Stimulated activated CD4-positive, alpha-beta T cell treated with anti-CD3 and anti-CD28 coated beads, TNF-alpha, amount 100 ng/mL, for 1 hour (primary cell): ENCODE data around the gene IRF7.
"Not testable (repeated sequence)": the region's sequence is repeated elsewhere in the genome, so short reads cannot be mapped to it uniquely, and the experiment has no call there.

Experiments
- DNase-seq, 3 donors: peaks; one replicate each; pipeline ENCODE4 v3.0.0-alpha.2; 2020; ENCODE audit warnings: low read depth in 3 of 3, low spot score in 1 of 3

IRF7 gene

DNA sequence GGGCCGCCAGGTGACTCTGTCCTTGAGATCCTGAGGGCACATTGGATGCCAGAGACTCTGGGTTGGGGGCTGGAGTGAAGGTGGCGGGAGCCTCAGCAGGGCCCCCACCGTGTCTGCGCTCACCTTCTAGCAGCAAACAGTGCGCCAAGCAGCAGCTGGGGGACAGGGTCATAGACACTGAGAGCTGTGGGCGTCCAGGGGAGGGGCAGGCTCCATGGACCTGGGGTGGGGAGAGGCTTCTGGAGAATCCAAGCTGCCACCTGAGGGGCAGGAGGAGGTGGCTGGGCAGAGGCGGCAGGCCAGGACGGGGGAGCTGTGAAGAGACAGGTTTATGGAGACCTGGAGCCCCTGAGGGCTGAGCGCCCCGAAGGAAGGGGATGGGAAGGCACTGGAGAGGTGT, 31.5 kb downstream of the IRF7 start:
- DNase-seq, result no peak

DNA sequence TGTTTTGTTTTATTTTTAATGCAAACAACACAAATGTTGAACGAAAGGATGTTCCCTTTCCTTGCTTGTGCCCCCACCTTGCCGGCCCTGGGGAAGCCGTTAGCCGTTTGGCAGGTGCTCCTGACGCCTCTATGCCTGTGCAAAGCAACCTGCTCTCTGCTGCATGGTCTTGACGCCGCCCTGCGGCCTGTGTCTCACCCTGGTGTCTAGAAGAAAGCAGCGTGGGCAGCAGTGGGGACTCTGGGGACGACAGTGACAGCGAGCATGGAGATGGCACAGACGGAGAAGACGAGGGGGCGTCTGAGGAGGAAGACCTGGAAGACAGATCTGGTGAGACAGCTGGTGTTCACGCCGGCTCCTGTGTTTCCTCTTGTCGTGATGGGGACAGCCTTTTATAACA, 34.0 kb downstream of the IRF7 start:
- DNase-seq, result no peak

DNA sequence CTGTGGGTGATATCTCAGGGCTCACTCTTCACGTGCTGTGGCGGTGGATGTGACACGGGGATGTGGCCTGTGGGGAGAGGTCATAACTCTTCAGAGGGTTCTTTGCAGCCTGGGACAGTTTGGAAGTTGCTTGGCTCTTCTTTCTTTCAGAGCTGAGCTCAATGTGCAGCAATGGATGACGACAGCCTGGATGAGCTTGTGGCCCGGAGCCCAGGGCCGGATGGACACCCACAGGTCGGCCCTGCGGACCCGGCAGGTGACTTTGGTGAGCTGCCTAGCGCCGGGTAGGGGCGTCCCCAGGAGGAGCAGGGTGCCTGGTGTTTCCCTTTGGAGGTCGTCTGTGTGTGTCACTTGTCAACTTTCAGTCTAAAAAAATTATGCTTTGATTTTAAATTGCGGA, 34.4 kb downstream of the IRF7 start:
- no peak for DNase-seq

DNA sequence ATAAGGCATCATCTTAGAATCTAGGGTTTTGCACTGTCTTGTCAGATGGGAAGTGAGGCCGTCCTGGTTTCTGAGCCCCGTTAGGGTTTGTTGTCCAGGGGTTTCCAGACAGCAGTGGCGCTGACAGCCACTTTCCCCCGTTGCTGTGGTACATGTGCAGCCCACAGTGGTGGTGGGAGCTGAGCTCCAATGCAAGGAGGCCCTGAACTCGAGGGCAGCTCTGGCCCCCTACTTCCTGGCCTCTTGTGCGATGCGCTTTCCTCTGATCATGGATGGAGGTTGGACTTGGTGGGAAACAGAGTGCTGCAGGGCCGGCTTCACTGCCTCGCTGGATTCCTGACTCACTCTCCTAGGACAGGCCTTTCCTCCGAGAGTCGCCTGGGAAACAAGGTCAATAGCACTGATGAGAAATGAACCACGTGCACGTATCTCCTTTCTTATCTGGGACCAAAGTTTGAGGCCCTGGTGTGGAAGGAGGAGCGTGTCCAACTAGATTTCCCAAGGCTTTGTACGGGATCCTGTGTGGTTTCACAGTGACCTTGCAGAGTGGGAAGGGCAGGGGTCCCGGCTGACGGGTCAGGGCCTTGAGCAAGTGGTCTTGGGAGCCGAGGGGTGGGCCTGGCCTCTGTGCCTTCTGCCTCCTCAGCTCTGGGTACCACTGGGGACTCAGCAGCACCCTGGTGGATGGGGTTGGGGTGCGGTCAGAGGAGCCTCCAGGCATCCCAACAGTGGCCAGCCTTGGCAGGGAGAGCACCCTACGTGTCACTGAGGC, 35.7 kb downstream of the IRF7 start:
- no peak for DNase-seq

DNA sequence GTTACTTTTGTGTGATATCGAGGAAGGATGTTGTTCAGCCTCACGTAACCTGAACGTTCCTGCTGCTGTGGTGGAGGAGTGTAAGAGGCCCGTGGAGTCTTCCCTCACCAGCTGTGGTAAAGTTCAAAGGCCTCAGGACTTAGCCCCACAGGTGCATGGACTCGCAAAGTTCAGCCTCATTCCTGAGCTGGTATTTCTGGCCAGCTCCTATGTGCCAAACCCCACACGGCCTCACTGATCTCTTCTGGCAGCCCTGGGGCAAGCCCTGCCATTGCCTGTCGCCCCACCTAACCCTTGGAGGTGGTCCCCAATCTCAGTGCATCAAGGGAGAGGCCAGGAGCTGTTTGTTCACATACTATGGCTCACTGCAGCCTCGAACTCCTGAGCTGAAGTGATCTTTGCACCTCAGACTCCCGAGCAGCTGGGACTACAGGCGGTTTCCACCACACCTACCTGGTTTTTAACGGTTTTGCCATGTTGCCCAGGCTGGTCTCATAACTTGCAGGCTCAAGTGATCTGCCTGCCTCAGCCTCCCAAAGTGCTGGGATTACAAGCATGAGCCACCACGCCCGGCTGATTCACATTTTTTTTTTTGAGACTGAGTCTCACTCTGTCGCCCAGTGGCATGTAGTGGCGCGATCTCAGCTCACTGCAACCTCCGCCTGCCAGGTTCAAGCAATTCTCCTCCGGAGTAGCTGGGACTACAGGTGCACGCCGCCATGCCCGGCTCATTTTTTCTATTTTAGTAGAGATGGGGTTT, 37.3 kb downstream of the IRF7 start:
- no peak for DNase-seq

DNA sequence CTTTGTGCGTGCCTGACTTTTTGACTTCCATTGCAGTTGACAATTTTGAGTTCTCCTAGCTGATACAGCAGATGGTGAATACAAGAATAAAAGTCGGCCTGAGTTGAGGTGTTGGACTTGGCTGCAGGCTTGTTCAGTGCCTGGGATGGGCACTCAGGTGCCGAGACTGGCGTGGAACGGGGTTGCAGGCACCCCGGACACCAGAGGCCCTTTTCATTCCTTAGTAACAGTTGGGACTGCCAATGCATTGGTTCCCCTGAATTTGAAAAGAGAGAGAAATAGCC, 38.2 kb downstream of the IRF7 start:
- no peak for DNase-seq

DNA sequence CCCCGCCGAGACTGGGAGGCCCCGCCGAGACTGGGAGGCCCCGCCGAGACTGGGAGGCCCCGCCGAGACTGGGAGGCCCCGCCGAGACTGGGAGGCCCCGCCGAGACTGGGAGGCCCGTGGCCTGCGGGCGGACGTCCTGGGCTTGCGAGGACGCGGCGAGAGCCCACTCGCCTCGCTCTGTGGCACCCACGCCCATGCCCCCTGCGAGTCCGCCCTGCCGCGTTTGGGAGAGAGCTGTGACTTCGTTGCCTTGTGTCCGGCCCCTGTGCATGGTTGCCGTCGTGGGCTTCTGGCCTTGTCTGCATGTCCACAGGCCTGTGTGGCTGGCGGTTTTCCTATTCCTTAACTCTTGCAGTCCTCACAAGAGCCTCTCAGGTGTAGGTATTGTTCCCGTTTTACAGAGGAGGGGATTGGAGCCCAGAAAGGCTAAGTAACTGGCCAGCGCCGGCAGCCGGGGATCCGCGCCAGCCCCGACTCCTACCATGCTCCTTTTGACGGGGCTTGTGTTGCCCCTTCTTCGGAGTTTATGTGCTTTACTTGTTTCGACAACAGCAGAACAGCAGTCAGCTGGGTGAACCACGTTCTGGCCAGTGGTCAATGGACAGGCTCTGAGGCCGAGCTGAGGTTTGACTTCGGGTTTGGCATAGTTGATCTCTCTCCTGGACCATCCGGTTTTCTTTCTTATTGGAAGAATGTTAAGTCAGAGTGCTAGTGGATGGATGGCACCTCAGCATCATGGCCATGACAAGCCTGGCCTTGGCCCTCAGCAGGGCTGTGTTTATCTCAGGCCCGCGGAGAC, 38.7 kb downstream of the IRF7 start:
- DNase-seq, result no peak

DNA sequence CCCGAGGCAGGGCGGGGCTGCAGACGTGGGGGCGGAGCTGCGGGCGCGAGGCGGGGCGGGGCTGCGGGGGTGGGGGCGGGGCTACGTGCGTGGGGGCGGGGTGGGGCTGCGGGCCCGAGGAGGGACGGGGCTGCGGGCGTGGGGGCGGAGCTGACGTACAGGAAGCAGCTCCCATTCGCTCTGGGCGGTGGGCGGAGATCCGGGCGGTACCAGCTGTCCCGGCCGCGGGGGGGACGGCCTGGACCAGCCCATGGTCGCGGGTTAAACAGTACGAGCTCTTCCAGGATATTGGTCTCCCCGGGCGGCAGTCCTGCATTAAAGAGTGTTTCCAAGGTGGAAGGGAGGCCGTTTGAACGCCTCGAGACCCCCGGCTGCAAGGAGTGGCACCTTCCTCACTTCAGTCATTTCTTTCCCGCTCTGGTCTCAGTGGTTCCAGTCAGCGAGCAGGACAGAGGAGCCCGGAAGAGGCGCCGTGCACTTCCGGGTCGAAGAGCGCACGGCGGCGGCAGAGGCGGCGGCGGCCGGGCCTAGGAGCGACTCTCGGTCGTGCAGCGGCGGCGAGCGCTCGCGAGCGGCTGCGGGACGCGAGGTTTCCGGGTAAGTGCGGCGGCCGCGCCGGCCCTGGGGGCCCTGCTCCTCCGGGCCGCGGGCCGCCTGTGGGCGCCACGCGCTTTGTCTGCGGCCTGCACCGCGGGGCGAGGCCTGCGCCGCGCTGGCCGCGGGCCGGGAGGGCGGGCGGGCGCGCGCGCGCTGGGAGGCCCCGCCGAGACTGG, 39.6 kb downstream of the IRF7 start, which contains the start of gene PHRF1:
Gene PHRF1 (plus strand): TSS at position 475 of the 773 bp plus-strand sequence. CDS start 5,043 bp downstream, outside the sequence.
- peak; percentile 91 to 95 (median 94) for DNase-seq

DNA sequence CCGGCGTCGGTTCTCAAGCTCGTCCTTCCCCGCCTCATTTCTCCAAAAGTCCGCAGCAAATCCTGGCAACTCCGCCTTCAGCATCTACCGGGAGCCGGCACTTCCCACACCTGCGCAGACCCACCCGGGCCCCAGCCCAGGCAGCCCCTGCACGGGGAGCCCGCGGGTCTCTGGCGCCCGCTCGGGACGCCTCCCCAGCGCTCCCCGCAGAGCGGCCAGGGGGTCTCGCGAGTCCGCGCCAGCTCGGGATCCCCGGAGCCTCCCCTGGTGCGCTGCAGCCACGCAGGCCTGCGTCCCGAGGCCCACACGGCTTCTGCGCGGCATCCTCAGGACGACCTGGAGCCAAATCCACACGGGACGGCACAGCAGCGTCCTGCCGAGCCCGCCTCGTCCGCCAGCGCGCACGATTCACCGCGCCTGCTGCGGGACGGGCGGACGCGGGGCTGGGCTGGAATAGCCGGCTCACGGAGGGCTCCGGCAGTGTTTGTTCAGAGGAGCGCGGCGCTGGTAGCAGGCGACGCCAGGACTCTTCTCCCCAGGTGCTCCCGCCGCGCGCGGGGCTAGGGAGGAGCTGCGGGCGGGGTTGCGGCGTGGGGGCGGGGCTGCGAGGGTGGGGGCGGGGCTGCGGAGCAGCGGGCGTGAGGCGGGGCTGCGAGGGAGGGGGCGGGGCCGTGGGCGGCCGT, 40.3 kb downstream of the IRF7 start:
- no peak for DNase-seq

DNA sequence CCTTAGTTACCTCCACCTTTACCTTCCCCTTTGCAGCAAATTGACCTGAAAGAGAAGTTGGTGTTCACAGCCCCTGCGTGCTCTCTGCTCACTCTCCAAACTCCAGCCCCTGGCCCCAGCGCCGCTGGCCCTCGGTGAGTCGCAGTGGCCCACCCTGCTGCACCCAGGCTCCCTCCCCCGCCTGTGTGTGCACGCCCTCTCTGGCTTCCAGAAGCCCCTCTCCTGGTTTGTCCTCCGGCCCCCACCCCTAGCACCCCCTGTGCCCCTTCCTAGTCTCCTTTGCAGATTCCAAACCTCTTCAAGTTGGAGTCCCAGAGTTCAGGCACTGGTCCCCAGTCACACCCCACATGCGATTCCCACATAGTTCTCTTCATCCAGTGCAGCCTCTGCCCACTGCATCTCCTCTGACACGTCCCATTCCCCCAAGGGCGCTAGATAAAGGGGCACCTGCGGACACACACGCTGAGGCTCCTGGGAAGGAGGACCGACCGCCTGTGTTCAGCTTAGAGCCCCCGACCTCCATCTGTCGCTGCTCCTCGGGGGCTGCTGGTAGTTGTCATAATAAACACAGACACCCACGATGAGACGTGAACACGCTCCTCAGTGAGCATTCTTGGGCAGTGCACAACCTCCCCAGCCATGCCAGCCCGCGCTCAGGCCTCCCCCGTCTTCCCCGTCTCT, 41.0 kb downstream of the IRF7 start:
- DNase-seq, result no peak

DNA sequence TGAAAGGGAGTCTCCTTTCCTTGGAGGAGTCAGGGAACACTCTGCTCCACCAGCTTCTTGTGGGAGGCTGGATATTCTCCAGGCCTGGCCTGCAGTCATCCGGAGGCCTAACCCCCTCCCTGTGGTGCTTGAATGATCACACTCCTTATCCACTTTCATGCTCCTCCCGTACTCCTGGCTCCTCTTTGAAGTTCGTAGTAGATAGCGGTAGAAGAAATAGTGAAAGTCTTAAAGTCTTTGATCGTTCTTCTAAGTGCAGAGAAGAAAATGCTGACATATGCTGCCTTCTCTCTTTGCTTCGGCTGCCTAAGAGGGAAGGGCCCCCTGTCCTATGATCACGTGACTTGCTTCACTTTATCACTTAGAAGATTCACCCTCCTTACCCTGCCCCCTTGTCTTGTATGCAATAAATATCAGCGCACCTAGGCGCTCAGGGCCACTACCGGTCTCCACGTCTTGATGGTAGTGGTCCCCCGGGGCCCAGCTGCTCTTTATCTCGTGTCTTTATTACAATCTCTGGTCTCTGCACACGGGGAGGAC, 41.6 kb downstream of the IRF7 start:
- DNase-seq, result not testable (repeated sequence)

DNA sequence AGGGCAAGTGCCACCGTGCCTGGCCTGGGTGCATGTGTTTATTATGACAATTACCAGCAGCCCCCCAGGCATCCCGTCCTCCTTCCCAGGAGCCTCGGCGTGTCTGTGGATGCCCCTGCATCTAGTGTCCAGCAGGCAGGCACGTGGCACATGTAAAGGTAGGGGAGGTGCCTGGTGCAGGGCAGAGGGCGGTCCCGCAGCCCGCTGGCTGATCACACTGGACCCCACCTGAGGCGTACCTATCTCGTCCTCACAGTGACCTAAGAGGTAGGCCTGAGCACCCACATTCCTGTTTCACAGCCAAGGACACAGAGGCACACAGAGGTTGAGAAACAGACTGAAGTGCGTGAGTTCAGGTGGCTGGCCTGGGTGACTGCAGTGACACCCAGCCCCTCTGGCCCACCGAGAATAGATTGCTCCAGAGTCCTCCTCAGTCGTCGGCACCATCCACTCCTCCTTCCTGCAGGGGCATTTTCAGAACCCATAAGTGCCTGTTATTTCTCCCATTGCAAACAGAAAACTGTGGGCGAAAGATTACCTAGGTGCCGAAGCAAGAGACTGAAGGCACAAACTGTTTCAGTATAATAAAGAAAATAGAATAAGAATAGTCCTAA, 42.5 kb downstream of the IRF7 start:
- DNase-seq, result no peak

DNA sequence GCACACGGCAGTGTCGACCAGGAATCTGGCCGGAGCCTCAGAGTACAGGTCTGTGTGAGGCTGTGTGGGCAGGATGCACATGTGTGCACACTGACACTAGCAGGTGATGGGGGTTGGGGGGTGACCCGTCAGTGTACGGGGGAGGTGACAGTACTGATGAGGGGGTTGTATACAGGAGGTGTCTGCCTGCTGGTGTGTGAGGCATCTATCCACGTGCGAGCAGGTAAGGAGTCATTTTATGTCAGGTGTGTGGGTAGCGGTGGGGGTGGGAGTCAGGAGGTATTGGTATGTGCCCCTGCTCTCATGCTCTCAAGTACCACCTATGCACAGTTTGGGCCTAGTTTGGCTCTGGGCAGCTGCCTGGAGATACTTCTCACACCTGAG, 44.0 kb downstream of the IRF7 start:
- no peak for DNase-seq

DNA sequence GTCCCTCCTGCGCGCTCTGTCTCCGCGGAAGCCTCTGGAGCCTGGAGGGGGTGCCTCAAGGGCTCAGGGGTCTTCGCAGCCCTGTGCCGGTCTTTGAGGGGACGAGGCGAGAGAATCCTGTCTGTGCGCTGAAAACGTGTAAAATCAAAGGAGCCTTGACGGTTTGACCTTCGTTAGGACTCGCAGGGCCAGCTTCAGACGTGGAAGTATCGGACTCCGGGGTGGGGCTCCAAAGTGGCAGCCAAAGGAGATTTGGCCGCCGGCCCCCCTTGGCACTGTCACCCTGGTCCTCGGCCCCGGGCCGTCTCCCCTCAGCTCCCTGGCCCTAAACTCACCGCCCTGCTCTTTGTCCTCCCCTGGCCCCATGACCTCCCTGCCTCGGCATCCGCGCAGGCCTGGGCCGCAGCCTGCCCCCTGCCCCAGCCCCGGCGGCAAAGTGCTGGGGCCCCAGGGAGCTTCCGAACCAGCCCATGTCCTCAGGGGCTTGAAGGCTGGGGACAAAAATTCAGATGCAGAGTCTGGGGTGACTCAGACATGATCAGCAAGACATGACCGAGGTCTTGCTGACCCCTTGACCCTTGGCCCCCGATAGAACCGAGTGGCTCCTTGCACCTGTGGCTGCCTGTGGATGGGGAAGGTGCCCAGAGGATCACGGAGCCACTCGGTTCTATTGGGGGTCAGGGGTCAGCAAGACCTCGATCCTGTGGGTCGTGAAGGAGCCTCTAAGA, 46.4 kb downstream of the IRF7 start:
- DNase-seq, result no peak

DNA sequence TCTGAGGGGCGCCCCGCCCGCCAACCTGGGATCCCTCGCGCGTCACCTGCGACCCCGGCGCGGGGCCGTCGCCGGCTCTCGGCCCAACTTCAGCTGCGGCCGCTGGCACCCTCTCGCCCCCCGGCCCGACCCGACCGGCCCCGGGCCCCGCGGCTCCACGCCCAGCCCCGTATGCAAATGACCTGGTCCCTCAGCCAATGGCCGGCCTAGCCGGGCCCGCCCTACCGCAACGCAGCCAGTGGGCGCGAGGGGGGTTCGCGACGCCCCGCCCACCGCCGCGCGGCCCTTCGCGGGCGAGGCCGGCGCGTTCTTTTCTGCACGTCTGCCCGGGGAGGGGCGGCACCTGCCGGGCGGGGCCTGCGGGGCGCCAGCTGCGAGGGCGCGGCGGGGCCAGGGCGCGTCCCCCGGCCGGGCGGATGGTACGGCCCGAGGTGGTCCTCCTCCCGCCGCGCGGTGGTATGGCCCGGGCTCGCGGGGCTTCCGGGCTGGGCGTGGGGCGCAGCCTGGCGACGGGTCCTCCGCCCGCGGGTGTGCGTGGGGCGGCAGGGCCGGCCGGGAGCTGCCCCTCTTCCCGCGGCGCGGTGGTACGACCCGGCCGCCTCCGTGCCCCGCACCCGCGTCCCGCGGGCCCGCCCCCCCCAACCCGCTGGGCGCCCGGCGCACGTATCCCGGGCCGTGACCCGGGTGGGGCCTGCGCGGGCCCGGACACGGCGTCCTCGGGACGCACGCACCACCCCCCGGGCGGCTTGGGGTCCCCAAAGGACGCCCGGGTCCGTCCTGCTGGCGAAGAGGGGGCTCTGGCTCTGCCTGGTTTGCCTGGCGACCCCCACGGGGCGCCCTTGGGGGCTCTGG, 47.2 kb downstream of the IRF7 start:
- DNase-seq, result peak; percentile 77 to 85 (median 83)

DNA sequence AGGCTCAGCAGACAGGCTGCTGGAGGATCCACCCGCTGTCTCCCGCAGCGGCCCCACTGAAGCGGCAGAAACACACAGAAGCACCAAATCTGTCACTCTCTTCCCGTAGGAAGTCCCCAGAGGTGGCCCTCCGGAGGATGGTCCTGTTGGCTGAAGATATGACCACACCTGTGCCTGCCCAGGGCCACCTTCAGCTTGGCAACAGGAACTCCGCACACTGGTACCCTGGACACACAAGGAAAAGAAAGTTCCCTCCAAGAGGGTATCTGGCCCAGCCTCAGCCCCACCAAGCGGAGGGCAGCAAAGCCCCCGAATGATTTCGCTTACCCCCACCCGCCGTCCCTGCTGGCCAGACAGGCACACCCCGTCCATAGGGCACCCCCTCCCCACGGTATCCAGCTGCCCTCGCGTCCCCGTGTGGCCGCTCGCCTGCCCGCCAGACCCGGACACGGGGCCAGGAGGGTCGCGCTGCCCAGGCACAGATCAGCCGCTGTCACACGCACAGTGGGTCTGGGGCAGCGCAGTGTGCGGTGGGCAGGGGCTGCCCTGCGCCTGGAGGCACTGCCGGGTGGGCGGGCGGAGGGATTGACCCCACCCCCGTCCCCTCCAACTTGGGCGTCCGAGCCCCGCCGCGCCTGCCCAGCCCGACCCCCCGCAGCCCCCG, 48.0 kb downstream of the IRF7 start:
- DNase-seq, result no peak

DNA sequence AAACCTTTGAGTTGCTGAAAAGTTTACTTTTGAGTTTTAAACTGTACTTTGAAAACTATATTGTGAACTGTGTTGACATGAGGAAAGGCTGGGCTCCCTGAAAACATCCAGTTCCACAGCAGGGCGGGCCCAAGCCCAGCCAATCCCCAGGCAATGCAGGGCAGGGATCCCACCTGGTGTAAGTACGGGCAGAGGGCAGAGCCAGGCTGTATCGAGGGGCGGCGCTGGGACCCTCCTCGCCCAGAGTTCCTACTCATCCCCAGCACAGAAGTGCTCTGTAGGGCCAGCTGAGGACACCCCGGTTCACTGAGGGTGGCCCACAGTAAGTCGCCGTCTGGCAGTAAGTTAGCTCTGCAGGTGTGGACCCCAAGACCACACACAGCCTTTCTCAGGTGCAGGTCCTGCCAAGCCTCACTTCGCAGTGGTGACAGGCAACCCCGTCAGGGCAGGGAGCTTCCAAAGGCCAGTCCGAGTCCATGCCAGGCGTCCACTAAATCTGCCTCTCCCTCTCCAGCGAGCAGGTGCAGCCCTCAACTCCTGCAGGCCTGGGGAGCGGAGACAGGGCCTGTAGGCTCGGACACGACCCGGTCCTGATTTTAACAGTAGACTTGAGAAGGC, 48.6 kb downstream of the IRF7 start:
- DNase-seq, result no peak
